Gastroesophageal sphincter (tissue), 4 donors: ENCODE measurements around the gene DPYSL4. TPM values are rescaled to one million over a fixed set of nuclear protein-coding genes. Genes with fewer than 3 reads are reported as not detected.

ENCODE experiments used
- ATAC-seq: fragments of 150-250 bp; one replicate; pipeline ENCODE4 v1.9.1; 2016; ENCODE audit warnings: mild to moderate bottlenecking, moderate library complexity
- H3K27ac ChIP-seq, 4 donors: fragments of 200-600 bp; sonication (generic) in 3 of 4; 1 replicate in 3 of 4; 2 replicates in 1 of 4; pipeline ENCODE4 v1.5.1; 2016 to 2019
- H3K27me3 ChIP-seq: fragments of 200-600 bp; sonication (generic); one replicate; pipeline ENCODE4 v1.5.1; 2019
- H3K36me3 ChIP-seq, 2 donors: fragments of 200-600 bp; sonication (generic); one replicate each; pipeline ENCODE4 v1.5.1; 2019; ENCODE audit warnings: control low read depth in 1 of 2
- H3K4me1 ChIP-seq, 3 donors: fragments of 200-600 bp; sonication (generic); 1 replicate in 2 of 3; 2 replicates in 1 of 3; pipeline ENCODE4 v1.5.1; 2016 to 2019; ENCODE audit warnings: control low read depth in 2 of 3
- H3K4me3 ChIP-seq, 2 donors: fragments of 200-600 bp; sonication (generic); one replicate each; pipeline ENCODE4 v1.5.1; 2019; ENCODE audit warnings: mild to moderate bottlenecking in 1 of 2, moderate library complexity in 1 of 2
- H3K9me3 ChIP-seq, 3 donors: fragments of 200-600 bp; sonication (generic); one replicate each; pipeline ENCODE4 v1.5.1; 2017 to 2019; ENCODE audit warnings: control low read depth in 2 of 3
- EP300 ChIP-seq: sonication (generic); formaldehyde crosslinking; IDR thresholded peaks from one replicate; pipeline ENCODE4 v1.6.1; 2017; ENCODE audit warnings: antibody characterized with exemption, mild to moderate bottlenecking
- POLR2A ChIP-seq, 2 donors: fragments of 450-650 bp; IDR thresholded peaks; one replicate each; pipeline ENCODE4 v1.6.1; 2017; ENCODE audit warnings: antibody characterized with exemption in 2 of 2, mild to moderate bottlenecking in 2 of 2, moderate library complexity in 1 of 2
- POLR2AphosphoS5 ChIP-seq: sonication (generic); formaldehyde crosslinking; IDR thresholded peaks from one replicate; pipeline ENCODE4 v1.6.1; 2017; ENCODE audit warnings: antibody characterized with exemption
- WGBS, 2 donors: methylation state at CpG; one replicate each; pipeline ENCODE4 v1.1.5; 2018; ENCODE audit warnings: low coverage in 1 of 2; 5-methylcytosine and 5-hydroxymethylcytosine counted together
- total RNA-seq, 4 donors: library from RNA; depleted of rRNA; stranded (reverse); fragments of >200 nt; gene quantifications; one replicate each; pipeline ENCODE4 v1.1.0, GENCODE V29; 2016
- TF ChIP-seq, protein P1 (sequence below), 4 experiments: fragments of 200-600 bp in 2 of 4; fragments of 450-650 bp in 2 of 4; sonication (generic) in 1 of 4; IDR thresholded peaks; one replicate each; pipeline ENCODE4 v1.5.1; 2017 to 2019; ENCODE audit warnings: antibody characterized with exemption in 4 of 4, mild to moderate bottlenecking in 2 of 4, moderate library complexity in 2 of 4

Gene DPYSL4
- total RNA-seq, 4 donors from 2014 or later: 1.6 to 2.6 (median 1.9) TPM

DNA sequence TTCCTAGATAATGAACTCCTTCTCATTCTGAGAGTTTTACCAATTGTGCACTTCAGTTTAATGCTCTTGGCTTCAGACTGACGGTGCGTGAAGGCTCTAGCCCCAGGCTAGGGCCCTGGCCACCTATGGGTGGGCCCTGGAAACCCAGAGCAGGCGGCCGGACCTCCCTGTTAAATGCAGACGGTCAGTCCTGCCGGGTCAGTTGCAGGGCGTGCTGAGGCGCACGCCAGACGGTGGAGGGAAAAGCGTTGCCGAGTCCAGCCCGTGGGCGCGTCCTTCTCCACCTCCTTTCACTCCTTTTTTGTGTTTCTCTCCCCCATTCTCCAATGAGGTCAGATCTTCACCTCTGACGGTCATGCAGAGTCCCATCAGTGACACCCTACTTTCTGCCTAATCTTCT, 2.3 kb downstream of the DPYSL4 start:
- Histone ChIP-seq H3K36me3 (no peaks in the 10 kb centered on the region), H3K4me1 (peaks cover 0 to 32% (median 18%) of the 10 kb centered on the region in 3 donors), H3K27ac (no peak overlapping the region), H3K4me3 (no peak overlapping the region), H3K9me3 (no peaks in the 10 kb centered on the region), H3K27me3 (peaks cover 65% of the 10 kb centered on the region)
- ATAC-seq: no peak
- TF ChIP-seq POLR2A (IDR thresholded peaks at IDR 0.05) (no peak), EP300 (no peak), POLR2AphosphoS5 (no peak)
- TF ChIP-seq, protein P1, sequence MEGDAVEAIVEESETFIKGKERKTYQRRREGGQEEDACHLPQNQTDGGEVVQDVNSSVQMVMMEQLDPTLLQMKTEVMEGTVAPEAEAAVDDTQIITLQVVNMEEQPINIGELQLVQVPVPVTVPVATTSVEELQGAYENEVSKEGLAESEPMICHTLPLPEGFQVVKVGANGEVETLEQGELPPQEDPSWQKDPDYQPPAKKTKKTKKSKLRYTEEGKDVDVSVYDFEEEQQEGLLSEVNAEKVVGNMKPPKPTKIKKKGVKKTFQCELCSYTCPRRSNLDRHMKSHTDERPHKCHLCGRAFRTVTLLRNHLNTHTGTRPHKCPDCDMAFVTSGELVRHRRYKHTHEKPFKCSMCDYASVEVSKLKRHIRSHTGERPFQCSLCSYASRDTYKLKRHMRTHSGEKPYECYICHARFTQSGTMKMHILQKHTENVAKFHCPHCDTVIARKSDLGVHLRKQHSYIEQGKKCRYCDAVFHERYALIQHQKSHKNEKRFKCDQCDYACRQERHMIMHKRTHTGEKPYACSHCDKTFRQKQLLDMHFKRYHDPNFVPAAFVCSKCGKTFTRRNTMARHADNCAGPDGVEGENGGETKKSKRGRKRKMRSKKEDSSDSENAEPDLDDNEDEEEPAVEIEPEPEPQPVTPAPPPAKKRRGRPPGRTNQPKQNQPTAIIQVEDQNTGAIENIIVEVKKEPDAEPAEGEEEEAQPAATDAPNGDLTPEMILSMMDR (IDR thresholded peaks at IDR 0.05): no peak
- WGBS, 2 donors: 86% methylated on average over 11 of the region's 16 CpGs; no CpG with 5 or more reads in 1 of the 2 donors

- peaks cover 0 to 32% (median 18%) of the 10 kb centered on the region in 3 donors for H3K4me1 ChIP-seq
- no peak for ATAC-seq
- 83 to 100% methylated on average over 1 to 5 of the region's 17 CpGs for WGBS, 2 donors
- no peaks in the 10 kb centered on the region for H3K36me3 ChIP-seq
- no peak overlapping the region for H3K27ac ChIP-seq
- TF ChIP-seq POLR2AphosphoS5 (no peak), POLR2A (IDR thresholded peaks at IDR 0.05) (no peak), EP300 (no peak)
- TF ChIP-seq, protein P1 (IDR thresholded peaks at IDR 0.05): no peak
- H3K27me3 ChIP-seq: peaks cover 56% of the 10 kb centered on the region
- H3K9me3 ChIP-seq: no peaks in the 10 kb centered on the region
- H3K4me3 ChIP-seq: no peak overlapping the region
Observed at GRCh38 chr10:132189810-132190422, 3.2 kb downstream of the DPYSL4 start.

DNA sequence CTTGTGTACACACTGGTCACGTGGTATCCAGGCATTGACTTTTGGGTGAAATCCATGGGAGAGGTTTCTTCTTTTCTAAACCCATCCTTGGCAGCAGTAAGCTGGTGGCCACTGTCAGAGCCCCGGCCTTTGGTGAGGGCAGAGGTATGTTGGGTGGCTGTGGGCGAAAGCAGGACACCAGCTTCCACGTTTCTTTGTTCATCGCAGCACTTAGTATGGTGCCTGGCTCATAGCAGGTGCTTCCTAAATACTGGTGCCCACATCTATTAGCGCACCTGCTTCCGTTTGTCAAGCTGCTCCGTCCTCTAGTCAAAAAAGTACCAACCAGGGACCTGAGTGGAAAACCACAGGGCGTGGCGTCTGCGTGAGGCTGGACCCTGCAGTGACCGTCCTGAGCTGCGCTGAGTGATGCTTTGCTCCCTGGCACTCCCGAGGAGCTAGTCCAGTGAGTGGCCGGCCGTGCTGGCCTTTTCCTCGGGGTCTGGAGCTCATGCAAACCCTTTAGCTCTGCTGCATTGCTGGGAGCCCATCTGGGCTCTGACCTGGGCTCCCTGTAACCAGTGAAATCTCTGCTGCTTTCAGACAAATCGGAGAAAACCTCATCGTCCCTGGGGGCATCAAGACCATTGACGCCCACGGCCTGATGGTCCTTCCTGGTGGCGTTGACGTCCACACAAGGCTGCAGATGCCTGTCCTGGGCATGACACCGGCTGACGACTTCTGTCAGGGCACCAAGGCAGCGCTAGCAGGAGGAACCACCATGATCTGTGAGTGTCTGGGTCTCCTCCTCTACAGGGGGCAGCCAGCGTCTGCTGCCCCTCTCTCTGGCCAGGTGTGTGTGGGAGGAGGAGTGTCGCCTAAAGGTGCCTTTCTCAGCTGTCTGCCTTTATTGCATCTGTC, 5.6 kb downstream of the DPYSL4 start:
- no peak for TF ChIP-seq POLR2A (IDR thresholded peaks at IDR 0.05)
- TF ChIP-seq EP300: no peak
- TF ChIP-seq, protein P1 (IDR thresholded peaks at IDR 0.05): no peak
- H3K27me3 ChIP-seq: peaks cover 31% of the 10 kb centered on the region
- H3K4me3 ChIP-seq: no peak overlapping the region
- peaks cover 0 to 10% (median 4%) of the 10 kb centered on the region in 3 donors for H3K4me1 ChIP-seq
- H3K9me3 ChIP-seq: no peaks in the 10 kb centered on the region
- no peaks in the 10 kb centered on the region for H3K36me3 ChIP-seq
- no peak overlapping the region for H3K27ac ChIP-seq
- no peak for ATAC-seq
- 92 to 100% methylated on average over 7 to 8 of the region's 28 CpGs for WGBS, 2 donors

DNA sequence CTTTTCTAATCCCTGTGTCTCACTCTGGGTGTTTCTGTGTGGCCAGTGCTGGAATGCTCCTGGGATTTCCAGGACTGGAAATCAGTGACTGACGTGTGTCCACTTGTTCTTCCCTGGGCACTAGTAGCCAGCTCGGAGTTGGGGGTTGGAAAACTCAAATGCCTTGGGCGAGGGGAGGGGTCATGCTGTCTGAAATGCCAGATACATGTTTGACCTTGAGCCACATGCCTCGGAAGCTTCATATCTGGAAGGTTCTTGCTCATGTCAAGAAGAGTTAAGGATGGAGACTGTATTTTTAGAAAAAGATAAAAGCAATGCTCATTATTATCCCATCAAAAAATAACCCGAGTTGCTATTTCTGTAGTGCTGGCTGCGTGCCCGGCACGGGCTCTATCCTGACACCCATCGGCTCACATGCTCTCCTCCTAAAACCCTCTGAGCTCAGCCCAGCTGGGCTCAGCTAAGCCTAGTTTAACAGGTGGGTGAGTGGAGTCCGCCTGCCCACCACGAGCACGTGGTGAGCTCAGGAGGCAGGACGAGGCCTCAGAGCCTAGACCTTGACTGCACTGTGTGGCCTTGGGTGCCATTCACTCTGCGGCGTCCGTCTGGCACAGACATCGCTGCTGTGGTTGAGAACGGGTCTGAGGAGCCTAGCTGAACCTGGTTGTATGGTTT, 6.4 kb downstream of the DPYSL4 start:
- 15 to 25% methylated on average over 5 to 8 of the region's 18 CpGs for WGBS, 2 donors
- H3K4me1 ChIP-seq: peaks cover 0 to 2% (median 0%) of the 10 kb centered on the region in 3 donors
- H3K4me3 ChIP-seq: no peak overlapping the region

More for the DNA sequence above, 6.4 kb downstream of the DPYSL4 start:
- Histone ChIP-seq H3K36me3 (no peaks in the 10 kb centered on the region), H3K9me3 (no peaks in the 10 kb centered on the region), H3K27me3 (peaks cover 23% of the 10 kb centered on the region), H3K27ac (no peak overlapping the region)
- ATAC-seq: no peak
- TF ChIP-seq, protein P1 (IDR thresholded peaks at IDR 0.05): no peak
- no peak for TF ChIP-seq POLR2AphosphoS5
- TF ChIP-seq EP300: no peak
- TF ChIP-seq POLR2A (IDR thresholded peaks at IDR 0.05): no peak
